Stimulated activated CD8-positive, alpha-beta memory T cell treated with anti-CD3 and anti-CD28 coated beads, Interleukin-15, amount 100 ng/mL, for 4 hours (primary cell): ENCODE measurements around the gene SLC7A7.
"Not testable (repeated sequence)": the region's sequence is repeated elsewhere in the genome, so short reads cannot be mapped to it uniquely, and the experiment has no call there.

Experiments used
- DNase-seq, 2 donors: peaks; one replicate each; pipeline ENCODE4 v3.0.0-alpha.2; 2020; ENCODE audit warnings: low read depth in 2 of 2

SLC7A7 gene

DNA sequence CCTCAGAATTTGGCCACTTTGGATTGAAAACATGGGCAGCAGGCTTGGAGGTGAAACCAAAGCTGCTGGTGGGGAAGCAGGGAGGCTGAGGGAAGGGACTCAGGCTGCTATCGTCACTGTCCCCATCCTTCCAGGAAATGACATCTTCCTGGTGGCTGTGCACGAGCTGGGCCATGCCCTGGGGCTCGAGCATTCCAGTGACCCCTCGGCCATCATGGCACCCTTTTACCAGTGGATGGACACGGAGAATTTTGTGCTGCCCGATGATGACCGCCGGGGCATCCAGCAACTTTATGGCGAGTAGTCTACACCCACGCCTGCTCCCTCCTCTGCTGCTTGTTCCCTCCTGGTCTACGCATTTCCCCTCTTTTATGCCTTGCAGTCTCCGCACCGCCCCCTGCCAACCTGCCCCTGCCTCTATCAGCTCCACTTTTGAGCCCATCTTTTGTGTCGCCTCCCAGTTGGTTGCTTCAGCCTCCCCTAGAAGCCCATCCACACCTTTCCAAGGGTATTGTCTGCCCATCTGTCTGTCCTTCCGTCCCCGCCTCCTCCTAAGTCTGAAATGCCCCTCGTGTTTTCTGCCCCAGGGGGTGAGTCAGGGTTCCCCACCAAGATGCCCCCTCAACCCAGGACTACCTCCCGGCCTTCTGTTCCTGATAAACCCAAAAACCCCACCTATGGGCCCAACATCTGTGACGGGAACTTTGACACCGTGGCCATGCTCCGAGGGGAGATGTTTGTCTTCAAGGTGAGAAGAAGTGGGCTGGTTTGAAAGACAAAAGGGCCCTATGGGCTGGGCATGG is 28.1 kb upstream of the SLC7A7 start:
- DNase-seq, result no peak

DNA sequence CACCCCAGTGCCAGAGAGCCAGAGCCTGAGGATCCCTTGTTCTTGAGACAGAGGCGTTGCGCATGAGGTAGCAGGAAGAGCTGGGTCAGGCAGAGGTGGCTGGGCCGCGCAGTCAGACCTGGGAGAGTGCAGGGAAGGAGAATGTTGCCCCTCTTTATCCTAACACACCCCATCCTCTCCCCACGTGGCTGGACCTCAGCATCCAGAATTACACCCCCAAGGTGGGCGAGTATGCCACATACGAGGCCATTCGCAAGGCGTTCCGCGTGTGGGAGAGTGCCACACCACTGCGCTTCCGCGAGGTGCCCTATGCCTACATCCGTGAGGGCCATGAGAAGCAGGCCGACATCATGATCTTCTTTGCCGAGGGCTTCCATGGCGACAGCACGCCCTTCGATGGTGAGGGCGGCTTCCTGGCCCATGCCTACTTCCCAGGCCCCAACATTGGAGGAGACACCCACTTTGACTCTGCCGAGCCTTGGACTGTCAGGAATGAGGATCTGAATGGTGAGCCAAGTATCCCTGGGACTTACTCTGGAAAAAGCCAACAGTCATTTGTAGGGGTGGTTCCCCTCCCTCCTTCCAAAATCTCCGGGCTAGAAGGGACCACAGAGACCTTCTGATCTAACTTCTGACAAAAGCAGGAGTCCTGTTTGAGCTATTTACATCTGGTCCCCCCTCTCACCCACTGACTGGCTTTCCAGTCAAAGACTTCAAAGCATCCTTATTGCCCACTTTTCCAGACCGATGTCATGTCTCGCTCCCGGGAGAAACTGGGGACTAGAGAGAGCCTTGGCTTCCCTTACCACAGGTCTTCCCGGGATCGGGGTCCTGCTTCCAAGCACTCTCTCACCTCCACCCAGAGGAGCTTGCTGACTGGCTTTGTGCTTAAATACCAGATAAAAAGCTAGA is 27.2 kb upstream of the SLC7A7 start:
- DNase-seq, result no peak

DNA sequence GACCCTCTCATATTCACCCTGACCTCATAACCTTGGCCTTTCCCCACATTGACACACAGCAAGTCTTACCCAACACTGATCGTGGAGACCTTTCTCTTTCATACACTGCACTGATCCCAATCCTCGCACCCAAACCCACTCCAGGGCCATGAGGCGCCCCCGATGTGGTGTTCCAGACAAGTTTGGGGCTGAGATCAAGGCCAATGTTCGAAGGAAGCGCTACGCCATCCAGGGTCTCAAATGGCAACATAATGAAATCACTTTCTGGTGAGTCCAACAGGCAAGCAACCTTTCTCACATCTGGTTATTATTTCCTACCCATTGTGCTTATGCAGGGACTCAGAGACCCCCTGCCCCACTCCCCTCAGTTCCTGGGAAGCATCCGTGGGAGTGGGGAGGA is 26.5 kb upstream of the SLC7A7 start:
- DNase-seq, result no peak

DNA sequence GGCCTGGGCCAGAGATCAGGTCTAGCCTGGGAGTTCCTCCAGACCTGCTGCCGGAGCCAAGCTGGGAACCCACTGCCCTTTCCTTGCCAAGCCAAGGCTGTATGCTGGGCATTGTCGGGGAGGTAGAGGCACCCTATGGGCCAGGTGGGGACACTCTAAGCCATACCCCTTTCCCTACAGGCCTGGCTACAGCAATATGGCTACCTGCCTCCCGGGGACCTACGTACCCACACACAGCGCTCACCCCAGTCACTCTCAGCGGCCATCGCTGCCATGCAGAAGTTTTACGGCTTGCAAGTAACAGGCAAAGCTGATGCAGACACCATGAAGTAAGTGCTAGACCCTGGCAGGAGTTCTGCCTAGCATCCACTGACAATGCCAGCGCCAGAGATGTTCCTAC is 26.1 kb upstream of the SLC7A7 start:
- no peak for DNase-seq

DNA sequence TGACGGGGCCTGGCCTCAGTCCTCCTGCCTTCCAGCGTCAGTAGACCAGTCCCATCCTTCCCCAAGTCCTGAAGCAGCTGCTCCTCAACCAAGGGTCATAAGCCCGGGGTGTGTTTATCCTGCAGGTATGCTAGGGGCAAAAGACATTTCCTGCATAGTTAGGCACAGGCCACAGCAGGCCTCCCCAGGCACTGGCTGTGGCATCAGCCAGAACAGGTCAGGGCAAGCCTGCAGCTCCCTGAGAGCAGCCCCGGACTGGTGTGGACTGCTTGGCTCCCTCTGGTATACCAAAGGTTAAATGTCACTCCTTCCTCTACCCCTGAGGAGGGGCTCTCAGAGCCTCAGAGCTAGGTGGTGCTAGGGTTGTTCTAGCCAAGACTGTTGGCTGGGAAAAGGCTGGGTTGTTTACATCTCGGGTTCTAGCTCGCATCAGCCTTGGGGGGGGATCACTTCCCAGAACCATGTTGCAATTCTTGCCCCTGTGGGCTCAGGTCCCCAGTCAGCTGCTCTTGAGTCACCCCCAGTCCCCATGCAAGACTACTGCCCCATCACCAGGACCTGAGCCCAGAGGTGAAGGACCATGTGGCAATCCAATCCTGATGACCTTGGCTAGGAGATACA is 24.0 kb upstream of the SLC7A7 start:
- no peak for DNase-seq

DNA sequence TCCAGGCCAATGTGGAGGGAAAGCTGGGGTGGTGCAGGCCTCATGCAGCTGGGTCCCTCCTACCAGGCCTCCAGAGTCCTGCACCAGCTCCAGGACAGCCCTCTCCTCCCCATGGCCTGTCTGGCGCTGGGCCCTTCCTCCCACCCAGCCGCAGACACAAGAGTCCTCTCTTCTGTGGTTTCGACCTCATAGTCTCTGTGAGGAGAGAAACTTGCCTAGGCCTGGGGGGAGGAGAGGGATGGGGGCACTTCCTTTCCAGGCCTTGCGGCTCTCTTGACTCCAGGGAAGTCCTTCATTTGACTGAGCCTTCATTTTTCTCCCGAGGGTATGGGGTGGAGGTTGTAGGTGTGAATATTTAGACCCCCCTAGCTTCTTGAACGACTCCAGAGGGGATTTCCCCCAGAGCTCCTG is 23.4 kb upstream of the SLC7A7 start:
- no peak for DNase-seq

DNA sequence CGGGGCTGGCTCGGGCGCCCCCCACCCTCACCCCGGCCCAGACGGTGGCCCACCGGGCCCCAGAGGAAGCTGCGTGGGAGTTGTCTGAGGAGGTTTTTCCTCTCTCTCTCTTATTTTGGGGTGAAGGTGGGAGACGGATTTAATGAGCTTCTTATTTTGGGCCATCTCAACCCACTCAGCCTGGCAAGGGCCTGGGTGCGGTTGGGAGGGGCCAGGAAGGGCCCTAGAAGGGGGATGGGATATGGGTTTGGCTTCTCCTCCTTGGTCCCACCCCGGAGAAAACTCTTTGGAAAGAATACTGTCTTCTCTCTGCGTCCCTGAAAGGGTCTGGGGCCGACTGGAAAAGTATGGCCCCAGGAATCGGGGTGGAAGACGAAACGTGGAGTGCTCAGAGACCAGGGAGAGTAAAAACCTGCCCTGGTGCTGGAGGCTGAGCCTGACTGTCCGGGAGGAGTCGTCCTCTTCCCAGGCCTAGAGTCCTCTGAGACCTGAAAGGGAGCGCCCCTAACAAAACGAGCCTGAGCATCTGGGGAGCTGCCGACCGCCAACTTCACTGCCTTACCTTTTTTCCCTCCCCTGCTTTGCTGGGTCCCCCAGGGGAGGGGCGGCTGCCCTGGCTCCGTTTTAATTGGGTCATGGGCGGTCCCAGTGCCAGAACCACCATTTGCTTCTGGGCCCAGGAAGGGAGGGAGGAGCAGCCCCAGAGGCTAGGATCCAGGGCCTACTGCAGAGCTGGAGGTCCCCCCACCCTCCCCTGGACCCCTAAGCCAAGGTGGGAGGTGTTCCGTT is 22.7 kb upstream of the SLC7A7 start:
- DNase-seq, result no peak

DNA sequence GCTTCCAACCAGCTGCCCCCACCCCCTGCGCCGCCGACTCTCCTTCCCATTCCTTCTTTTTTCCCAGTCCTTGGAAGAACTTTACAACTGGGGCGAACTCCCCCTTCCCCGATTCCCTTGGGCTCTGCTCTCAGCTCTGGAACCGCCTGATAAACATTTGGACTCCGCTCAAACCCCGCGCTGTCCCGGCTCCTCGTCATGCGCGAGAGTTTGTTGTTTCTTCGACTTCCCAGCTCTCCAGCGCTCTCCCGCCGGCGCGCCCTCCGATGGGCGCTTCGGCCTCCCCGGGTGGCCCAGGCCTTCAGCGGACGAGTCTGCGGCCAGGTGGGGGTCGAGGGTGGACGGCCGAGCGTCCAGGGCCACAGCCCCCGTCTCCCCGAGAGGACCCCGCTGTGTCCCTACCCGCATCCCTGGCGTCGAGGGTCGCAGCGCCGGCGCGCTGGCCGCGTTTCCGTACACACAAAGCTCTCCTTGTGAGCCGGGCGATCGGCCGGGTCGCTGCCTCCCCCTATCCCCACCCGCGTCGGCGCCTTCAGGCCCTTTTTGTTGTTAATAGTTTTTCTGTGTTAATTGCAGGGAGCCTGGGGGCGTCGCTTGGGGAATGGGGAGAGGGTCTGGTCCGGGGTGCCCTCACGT is 22.0 kb upstream of the SLC7A7 start:
- DNase-seq, result no peak

DNA sequence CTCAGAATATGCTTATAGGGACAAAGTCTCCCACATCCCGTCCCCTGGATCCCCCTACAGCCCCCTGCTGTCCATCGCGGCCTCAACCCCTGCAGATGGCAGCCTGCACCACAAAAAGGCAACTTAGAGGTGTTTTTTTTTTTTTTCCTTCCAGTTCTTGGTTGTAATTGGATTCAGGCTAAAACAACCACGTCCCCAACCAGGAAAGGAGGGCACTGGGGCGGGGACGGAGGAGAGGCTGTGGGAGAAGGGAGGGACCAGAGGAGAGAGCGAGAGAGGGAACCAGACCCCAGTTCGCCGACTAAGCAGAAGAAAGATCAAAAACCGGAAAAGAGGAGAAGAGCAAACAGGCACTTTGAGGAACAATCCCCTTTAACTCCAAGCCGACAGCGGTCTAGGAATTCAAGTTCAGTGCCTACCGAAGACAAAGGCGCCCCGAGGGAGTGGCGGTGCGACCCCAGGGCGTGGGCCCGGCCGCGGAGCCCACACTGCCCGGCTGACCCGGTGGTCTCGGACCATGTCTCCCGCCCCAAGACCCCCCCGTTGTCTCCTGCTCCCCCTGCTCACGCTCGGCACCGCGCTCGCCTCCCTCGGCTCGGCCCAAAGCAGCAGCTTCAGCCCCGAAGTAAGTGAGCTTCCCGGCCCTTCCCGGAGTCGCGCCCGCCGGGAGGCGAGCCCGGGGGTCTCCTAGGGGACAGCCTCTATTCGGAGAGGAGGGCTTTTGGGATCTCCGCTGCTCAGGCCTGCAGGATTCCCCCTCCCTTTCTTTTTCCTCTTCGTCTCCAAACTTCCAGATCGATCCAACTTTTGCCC is 21.3 kb upstream of the SLC7A7 start, which contains the start of gene MMP14:
Gene MMP14, plus strand, starts transcription at position 285 of the 813 bp plus-strand sequence. Its CDS starts 233 bp downstream, at position 518.
- DNase-seq, result no peak

DNA sequence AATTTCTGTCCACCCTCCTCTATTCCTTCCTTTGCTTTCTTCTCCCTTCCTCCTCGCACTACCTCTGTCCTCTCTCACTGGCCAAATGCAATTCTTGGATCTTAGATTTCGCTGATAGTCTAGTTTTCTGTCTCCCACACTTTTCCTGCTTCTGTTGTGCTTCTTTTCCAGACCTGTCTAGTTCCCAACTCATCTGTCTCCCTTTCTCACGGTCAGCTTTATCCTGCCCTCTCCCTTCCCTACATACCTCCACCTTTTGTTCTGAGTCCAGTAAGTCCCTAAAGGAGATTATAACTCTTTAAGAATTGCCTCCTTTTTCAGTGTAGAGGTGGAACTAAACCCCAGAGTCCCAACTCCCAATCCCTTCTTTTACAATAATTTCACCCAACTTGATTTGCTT is 20.3 kb upstream of the SLC7A7 start:
- no peak for DNase-seq

DNA sequence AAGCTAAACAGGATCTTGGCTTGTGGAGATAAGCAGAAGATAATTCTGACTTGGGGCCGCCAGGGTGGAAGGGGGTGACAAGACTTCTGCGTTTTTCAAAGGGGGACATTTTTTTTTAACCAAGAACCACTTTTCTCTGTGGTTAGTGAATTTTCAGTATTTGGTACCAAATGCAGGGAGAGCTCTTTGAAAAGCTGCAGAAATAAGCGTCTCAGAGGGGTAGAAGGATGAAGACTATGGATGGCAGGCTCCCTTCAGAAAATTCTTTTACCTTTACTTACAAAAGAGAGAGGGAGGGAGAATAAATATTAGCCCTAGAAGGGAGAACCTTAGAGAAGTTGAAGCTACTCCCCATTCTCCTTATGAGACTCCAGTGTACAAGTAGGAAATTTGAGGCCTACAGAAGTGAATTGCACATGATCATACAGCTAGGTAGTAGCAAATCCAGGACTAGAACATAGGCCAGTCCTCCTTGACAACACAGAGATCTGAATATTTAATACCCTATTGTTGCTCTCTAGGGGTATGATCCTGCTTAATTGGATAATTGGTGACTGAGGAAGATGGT is 15.3 kb upstream of the SLC7A7 start:
- no peak for DNase-seq

DNA sequence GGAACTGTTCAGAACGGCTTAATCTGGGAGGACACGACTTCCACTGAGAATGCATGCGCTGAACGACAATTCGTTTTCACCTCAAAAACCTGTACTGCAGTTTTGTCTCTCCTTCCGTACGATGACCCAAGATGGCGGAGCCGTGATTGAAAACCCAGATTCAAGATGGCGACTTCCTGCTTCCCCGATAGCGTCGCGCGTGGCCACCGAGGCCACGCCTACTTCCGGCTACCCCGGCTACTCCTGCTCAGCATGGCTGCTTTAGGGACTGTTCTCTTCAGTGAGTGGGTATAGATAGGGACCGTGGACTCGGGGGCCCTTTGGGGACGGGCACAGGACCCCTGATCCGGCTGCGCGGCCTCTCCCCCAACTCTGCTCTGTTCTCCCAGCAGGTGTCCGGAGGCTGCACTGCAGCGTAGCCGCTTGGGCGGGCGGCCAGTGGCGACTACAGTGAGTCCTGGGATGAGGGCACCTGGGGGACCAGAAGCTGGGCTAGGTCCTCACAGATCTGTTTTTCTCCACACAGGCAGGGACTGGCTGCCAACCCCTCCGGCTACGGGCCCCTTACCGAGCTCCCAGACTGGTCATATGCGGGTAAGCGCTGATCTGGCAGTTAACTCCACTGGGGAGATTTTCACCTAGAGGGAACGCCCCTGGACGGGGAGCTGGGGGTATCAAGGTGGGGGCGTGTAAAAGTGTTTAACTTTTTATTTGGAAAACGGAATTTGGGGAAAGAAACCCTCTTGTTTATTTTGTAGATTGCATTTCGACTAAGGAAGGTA is 14.6 kb upstream of the SLC7A7 start, which contains the start of gene MRPL52:
Gene MRPL52, plus strand, starts transcription at position 227 of the 782 bp plus-strand sequence. Its CDS starts 26 bp downstream, at position 253.
- peak; percentile 76 to 84 for DNase-seq

DNA sequence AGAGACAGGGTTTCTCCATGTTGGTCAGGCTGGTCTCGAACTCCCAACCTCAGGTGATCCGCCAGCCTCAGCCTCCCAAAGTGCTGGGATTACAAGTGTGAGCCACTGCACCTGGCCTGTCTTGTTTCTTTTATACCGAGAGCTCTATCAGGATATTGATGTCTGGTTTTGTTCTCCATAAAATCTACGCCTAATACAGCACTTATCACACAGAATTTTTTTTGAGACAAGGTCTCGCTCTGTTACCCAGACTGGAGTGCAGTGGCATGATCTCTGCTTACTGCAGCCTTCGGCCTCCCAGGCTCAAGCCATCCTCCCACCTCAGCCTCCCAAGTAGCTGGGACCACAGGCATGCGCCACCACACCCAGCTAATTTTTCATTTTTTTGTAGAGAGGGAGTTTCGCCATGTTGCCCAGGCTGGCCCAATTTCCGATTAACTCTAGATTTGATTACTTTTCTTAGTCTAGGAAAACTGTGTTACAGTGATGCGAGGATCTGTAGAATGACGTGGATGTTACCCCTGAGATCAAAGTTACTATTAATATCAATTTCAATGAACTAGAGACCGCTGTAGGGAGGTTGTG is 13.9 kb upstream of the SLC7A7 start:
- DNase-seq, result not testable (repeated sequence)

DNA sequence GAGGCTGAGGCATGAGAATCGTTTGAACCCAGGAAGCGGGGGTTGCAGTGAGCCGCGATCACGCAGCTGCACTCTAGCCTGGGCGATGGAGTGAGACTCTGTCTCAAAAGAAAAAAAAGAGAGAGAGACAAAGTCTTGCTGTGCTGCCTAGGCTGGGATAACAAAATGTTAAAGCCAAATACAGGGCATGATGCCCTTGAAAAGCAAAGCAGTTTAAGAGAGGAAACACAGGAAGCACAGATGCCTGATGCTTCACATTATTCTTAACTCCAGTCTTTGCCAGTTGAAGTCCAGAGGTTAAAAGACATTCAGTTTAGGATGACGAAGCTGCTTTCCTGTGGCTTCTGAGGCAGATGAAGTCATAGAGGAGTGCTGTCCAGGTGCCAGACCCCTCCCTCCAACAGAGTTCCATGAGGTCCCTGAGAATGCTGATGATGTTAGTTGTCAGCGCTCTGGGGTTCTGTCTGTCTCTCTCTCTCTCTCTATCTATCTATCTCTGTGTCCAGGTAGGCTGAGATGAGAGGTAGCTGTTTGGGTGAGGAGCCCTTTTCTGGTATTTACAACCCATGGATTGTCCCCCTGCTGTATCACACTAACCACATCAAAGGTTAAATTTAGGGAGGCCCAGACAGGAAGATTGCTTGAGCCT is 9.6 kb upstream of the SLC7A7 start:
- no peak for DNase-seq

DNA sequence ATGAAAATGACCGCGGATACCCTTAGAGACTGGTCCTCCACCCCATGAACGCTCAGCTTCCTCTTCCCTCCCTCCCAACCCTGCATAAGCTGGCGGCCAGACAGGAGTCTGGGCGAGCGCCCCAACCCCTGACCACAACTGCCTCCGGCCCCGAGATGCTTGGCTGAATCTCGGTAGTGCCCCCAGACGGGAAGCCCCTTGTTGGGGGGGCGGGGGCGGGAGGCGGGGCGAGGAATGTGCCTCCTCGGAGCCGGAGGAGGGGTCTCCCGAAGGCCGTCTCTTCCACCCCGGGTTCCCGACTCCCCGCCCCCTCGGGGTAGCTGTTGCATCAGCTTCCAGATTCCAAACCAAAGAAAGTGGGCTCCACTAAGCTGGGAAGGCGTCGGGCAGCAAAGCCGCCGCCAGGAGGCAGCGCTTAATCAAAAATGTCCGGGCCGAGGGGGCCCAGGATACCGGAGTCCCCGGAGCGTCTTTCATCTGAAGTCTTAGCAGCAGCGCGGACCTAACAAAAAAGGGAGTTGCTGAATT is 7.4 kb upstream of the SLC7A7 start:
- DNase-seq, result peak; percentile 32 to 34

DNA sequence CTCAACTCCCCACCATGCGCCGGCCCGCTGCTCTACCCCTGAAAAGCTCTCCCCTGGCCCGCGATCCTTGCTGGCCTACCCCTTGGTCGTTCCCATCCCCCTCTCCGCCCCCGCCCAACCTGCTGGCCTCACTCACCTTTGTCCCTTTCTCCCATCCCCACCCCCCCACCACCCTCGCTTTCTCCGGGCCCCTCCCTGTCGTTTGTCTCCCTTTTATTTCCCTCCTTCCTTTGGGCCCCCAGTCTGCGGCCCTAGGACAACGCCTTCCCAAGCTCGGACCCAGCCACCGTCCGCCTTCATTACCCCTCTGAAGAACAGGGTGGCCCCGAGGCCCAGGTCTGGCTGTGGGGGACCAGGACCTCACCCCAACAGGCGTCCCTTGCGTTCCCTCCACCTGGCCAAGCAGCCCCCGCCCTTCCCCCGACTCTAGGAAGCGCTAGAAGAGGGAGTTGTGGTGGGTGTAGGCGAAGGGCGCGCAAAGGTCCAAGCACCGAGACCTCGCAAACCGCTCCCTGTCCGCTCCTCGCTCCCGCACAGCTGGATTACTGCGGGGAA is 6.9 kb upstream of the SLC7A7 start:
- DNase-seq, result no peak
